ENCODE data around the gene YEATS4.

YEATS4 gene

DNA sequence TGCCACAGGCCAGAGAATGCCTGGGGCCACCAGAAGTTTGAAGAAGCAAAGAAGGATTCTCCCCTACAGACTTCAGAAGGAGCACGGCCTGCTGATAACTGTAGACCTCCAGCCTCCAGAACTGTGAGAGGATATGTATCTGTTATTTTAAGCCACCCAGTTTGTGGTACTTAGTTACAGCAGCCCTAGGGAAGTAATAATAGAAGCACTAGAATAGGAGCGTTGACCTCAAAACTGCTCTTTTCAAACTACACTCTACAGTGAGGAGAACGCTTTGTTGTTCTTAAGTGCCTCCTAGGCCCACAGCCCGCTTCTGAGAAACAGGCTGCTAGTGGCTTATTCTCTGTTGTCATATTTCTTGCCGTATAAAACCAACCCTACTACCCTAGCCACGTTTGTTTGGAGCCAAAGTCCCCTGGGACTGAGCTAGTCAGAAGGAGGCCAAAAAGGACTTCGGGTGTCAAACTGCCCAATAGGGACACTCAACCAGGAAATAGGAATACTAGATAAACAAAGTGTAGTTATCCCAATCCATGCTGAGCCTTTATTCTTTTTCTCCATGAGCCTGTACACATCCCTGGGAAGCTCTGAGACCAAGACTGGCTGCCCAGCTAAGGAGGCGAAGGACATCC is 72.2 kb downstream of the YEATS4 start:
- DNase-seq (ENCODE audit: low read depth in 1 of 2, low spot score in 1 of 2) = no peak

DNA sequence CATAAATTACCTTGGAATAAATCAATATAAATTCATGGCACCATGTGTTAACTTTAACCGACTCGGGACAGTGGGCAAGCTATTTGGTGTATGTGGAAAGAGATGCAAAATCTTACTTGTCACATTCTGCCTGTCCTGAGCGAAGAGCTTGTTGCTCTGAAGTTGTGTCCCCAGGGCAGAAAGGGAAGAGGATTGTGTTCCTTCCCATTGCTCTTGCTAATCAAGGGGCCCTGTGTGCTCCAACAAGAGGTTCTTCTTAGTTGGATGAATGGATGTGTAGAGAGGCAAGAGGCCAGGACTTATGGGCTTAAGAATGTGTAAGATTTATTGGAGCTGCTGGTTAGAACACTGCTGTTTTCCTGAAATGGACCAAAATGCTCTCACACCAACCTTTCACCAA is 74.1 kb downstream of the YEATS4 start:
- DNase-seq (ENCODE audit: low read depth in 1 of 2, low spot score in 1 of 2) = no peak

DNA sequence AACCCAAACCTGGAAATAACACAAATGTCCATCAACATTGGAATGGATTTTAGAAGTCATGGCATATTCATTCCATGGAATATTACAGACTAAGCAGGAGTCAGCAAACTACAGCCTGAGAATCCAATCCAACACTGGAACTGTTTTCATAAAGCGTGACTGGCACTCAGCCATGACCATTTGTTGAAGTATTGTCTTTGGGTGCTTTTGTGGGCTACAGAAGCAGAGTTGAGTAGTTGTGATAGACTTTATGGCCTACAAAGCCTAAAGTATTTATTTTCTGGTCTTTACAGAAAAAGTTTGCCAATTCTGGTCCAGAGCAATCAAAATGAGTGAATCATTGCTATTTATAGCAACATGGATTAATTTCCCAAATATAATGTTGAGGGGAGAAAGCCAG is 76.1 kb downstream of the YEATS4 start:
- DNase-seq (ENCODE audit: low read depth in 1 of 2, low spot score in 1 of 2) = no peak

DNA sequence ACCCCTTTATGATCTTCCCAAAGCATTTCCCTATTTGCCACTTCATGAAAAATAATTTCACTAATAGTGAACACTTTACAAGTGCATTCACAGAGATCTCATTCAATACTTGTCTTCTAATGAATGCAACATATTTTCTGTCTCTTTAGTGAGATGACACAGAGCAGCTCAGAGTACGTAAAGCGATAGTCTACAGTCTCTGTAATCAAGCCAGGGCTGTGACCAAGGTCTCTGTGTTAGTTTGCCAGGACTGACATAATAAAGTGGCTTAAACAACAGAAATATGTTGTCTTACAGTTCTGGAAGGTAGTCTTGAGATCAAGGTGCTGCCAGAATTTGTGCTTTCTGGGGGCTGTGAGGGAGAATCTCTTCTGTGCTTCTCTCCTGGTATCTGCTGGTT is 77.5 kb downstream of the YEATS4 start:
- no peak for DNase-seq (ENCODE audit: low read depth in 1 of 2, low spot score in 1 of 2)

DNA sequence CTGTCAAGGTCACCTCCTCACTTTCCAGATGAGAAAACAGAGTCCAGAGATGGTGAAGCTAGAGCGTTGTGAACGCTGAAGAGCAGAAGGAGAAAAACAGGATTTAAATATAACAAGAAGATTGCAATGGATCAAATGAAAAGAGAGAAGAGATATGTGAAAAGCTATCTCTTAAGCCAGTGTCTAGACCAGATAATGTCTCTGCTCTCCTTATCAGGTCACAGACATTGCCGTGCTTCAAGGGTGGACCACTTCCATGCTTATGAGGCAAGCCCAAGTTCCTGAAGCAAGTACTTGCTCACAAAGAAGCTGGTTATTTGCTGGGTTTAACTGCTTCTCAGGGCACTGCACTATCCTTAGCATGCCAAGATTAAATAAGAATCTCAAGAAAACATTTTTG is 79.0 kb downstream of the YEATS4 start:
- no peak for DNase-seq (ENCODE audit: low read depth in 1 of 2, low spot score in 1 of 2)

DNA sequence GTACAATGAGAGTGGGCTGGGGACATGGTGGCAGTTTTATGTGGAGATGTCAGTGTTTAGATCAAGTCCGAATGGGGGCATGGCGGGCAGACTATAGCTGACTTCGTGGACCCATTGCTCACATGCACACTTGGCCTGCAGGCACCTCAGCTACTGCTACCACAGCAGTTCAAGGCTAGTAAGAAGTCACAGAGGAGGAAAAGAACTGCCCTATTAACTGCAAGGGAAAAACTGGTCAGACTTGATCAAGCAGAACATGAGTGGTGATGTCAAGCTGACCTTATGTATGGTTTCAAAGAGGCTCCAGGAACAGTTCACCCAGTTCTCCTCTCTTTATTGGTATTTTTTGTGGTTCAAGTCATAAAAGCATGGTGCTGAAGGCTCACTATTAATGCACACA is 80.5 kb downstream of the YEATS4 start:
- DNase-seq (ENCODE audit: low read depth in 1 of 2, low spot score in 1 of 2) = no peak
